K562 (cell line): ENCODE measurements around the gene BCAS1. TPM values are rescaled to one million over a fixed set of nuclear protein-coding genes. Genes with fewer than 3 reads are reported as not detected.

Source experiments
- KDM2B ChIP-seq: fragments of 250-450 bp; sonication (Bioruptor Pico); IDR thresholded peaks from 2 replicates; pipeline ENCODE4 v1.8.0; 2021; ENCODE audit warnings: mild to moderate bottlenecking, moderate library complexity
- KLF13 ChIP-seq: fragments of 450-650 bp; IDR thresholded peaks from 2 replicates; pipeline ENCODE4 v1.6.1; 2016; ENCODE audit warnings: missing genetic modification characterization, low read depth, mild to moderate bottlenecking, missing compliant biosample characterization, moderate library complexity, borderline replicate concordance
- MGA ChIP-seq: fragments of 450-650 bp; IDR thresholded peaks from 2 replicates; pipeline ENCODE4 v1.6.1; 2016; ENCODE audit warnings: mild to moderate bottlenecking, moderate library complexity
- NR2C1 ChIP-seq, 2 experiments: fragments of 450-650 bp; IDR thresholded peaks; 2 replicates each; pipeline ENCODE4 v1.6.1; 2017; ENCODE audit warnings: mild to moderate bottlenecking in 2 of 2, antibody characterized with exemption in 1 of 2, inconsistent platforms in 1 of 2, missing compliant biosample characterization in 1 of 2, missing genetic modification characterization in 1 of 2
- polyA plus RNA-seq, 8 experiments: library from polyadenylated mRNA; depleted of rRNA in 4 of 8; stranded (reverse) in 5 of 8; unstranded in 3 of 8; fragments of >200 nt; fragmentation: Nextera tagmentation in 2 of 8; fragmentation: Illumina TruSeq in 1 of 8; extraction: Ambion mirVana in 2 of 8; extraction: Trizol in 1 of 8; gene quantifications; 2 replicates each; pipeline versions ENCODE4 v1.2.1 to v1.2.3, GENCODE V29; 2011 to 2014; ENCODE audit warnings: inconsistent platforms in 1 of 8, missing spikeins in 1 of 8
- total RNA-seq, 7 experiments: library from RNA; depleted of rRNA in 6 of 7; stranded (reverse); fragments of >200 nt in 6 of 7; fragmentation: Illumina TruSeq in 2 of 7; extraction: Trizol in 2 of 7; gene quantifications; 2 replicates each; pipeline versions ENCODE4 v1.2.1 to v1.2.3, GENCODE V29; 2011 to 2021; ENCODE audit warnings: low replicate concordance in 1 of 7
- TF ChIP-seq, protein P1 (sequence below): fragments of 450-650 bp; IDR thresholded peaks from 2 replicates; pipeline ENCODE4 v1.6.1; 2017; ENCODE audit warnings: antibody characterized with exemption, mild to moderate bottlenecking

BCAS1 gene
- total and polyA plus RNA-seq, 9 of the 15 experiments (the other 6 are each of a cell fraction or from before 2014, with no cell fraction given) = 0.18 to 2.3 (median 0.93) TPM

- TF ChIP-seq MGA (no peak), KDM2B (CRISPR knock-in tag) (no peak), KLF13 (tag) (no peak), NR2C1 (IDR thresholded peaks at IDR 0.05) (no peak), NR2C1 (tag; IDR thresholded peaks at IDR 0.05) (no peak)
- TF ChIP-seq, protein P1, sequence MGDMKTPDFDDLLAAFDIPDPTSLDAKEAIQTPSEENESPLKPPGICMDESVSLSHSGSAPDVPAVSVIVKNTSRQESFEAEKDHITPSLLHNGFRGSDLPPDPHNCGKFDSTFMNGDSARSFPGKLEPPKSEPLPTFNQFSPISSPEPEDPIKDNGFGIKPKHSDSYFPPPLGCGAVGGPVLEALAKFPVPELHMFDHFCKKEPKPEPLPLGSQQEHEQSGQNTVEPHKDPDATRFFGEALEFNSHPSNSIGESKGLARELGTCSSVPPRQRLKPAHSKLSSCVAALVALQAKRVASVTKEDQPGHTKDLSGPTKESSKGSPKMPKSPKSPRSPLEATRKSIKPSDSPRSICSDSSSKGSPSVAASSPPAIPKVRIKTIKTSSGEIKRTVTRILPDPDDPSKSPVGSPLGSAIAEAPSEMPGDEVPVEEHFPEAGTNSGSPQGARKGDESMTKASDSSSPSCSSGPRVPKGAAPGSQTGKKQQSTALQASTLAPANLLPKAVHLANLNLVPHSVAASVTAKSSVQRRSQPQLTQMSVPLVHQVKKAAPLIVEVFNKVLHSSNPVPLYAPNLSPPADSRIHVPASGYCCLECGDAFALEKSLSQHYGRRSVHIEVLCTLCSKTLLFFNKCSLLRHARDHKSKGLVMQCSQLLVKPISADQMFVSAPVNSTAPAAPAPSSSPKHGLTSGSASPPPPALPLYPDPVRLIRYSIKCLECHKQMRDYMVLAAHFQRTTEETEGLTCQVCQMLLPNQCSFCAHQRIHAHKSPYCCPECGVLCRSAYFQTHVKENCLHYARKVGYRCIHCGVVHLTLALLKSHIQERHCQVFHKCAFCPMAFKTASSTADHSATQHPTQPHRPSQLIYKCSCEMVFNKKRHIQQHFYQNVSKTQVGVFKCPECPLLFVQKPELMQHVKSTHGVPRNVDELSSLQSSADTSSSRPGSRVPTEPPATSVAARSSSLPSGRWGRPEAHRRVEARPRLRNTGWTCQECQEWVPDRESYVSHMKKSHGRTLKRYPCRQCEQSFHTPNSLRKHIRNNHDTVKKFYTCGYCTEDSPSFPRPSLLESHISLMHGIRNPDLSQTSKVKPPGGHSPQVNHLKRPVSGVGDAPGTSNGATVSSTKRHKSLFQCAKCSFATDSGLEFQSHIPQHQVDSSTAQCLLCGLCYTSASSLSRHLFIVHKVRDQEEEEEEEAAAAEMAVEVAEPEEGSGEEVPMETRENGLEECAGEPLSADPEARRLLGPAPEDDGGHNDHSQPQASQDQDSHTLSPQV = no peak; the same call in 1 of the 2 replicates
These were observed 135.7 kb downstream of the BCAS1 start (continued) for GRCh38 chr20:53934421-53935343.
